Adipocyte (in vitro differentiated cells): ENCODE results near the gene PANX2.
A peak's percentile ranks its signal among the peaks of the same experiment; 100 is the strongest.

Experiments
- DNase-seq: peaks from one replicate; pipeline ENCODE4 v3.0.0-alpha.2; 2015; ENCODE audit warnings: low read depth
- H3K27me3 ChIP-seq: replicated peaks from 2 replicates; pipeline ENCODE4 v1.7.0; 2013; ENCODE audit warnings: mild to moderate bottlenecking, low read length, moderate library complexity; ENCODE audit not compliant: control insufficient read depth, insufficient read depth
- H3K36me3 ChIP-seq: 2 replicates; pipeline ENCODE4 v1.7.0; 2013; ENCODE audit warnings: low read length, mild to moderate bottlenecking, moderate library complexity; ENCODE audit not compliant: control insufficient read depth, insufficient read depth, severe bottlenecking
- H3K4me1 ChIP-seq: 2 replicates; pipeline ENCODE4 v1.7.0; 2013; ENCODE audit warnings: mild to moderate bottlenecking, low read length, moderate library complexity; ENCODE audit not compliant: control insufficient read depth, insufficient read depth
- H3K4me3 ChIP-seq: 2 replicates; pipeline ENCODE4 v1.7.0; 2013; ENCODE audit warnings: mild to moderate bottlenecking, low read length, moderate library complexity
- H3K9ac ChIP-seq: 2 replicates; pipeline ENCODE4 v1.7.0; 2013; ENCODE audit warnings: mild to moderate bottlenecking, low read length, moderate library complexity
- H3K9me3 ChIP-seq: 2 replicates; pipeline ENCODE4 v1.7.0; 2013; ENCODE audit warnings: mild to moderate bottlenecking, low read length, moderate library complexity; ENCODE audit not compliant: control insufficient read depth

Gene PANX2

GRCh38 chr22:50183141-50183971 lies 12.8 kb downstream of the PANX2 start:
- H3K36me3 ChIP-seq, result peaks cover under 1% of the 10 kb centered on the region
- H3K9ac ChIP-seq, result no peak overlapping the region
- no peaks in the 10 kb centered on the region for H3K9me3 ChIP-seq
- H3K4me1 ChIP-seq, result peaks cover 12% of the 10 kb centered on the region
- H3K4me3 ChIP-seq, result no peak overlapping the region
- DNase-seq, result no peak
- H3K27me3 ChIP-seq, result peaks cover 9% of the 10 kb centered on the region

DNA sequence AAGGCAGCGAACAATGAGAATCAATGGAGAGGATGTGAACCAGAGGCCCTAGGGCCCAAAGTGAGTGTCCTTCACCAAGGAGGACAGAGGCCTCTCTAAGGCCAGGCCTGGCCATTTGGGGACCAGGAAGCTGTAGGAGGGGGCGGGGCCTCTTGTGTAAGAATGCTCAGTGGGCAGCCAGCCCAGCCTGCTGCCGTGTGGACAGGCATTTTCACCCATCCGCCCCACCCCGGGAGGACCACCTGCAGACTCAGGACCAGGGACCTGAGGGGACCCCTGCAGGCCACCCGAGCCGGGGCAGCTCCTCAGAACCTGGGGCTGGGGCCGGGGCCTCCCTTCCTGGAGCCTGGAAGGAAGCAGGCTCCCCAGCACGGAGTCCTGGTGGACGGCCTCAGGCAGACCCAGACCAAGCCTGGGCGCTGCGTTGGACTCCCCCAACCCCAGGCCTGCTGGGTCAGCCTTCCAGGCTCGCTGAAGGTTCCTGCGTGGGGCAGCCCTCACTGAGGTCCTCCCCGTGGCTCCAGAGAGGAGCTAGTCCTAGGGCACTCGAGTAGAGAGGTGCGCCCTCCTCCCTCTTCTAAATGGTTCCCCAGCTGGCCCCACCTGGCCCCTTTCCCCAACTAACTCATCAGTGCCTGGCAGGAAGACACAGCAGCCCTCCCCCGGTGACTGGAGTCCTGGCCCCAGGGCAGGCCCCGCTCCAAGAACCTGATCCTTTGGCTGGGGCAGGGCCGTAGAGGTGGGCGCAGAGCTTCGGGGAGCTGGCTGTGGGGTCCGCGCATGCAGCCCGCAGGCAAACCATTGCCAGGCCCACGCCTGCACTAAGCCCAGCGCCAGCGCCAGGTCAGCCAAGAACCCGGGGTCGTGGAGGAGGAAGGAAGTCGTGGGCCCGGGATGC lies 13.7 kb downstream of the PANX2 start:
- H3K27me3 ChIP-seq, result peaks cover 7% of the 10 kb centered on the region
- DNase-seq, result peak; percentile 67
- peaks cover 12% of the 10 kb centered on the region for H3K4me1 ChIP-seq
- peaks cover 5% of the 10 kb centered on the region for H3K36me3 ChIP-seq
- no peak overlapping the region for H3K4me3 ChIP-seq
- H3K9ac ChIP-seq, result no peak overlapping the region
- no peaks in the 10 kb centered on the region for H3K9me3 ChIP-seq

DNA sequence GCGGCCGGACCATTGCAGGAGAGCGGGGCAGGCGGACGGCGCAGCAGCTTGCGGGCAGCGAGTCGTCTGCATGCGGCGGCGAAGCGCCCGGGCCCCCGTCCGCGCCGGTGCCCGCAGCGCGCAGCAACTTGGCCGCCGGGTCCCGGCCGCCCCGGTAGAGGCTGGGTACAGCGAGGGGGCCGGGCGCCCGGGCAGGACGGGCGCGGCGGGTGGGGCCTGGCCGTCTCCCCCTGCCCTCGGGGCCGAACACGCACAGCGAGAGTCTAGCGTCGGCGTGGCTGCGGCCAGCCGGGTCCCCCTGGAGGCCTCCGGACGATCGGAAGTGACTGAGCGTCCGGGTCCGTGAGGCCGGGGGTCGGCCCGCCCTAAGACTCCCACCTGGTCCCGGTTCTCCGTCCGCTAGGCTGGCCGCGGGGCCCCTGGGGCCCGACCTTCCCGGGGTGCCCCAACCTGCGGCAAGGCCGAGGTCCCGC lies 14.4 kb downstream of the PANX2 start:
- Histone ChIP-seq H3K9me3 (no peaks in the 10 kb centered on the region), H3K4me1 (peaks cover 15% of the 10 kb centered on the region), H3K27me3 (peaks cover under 1% of the 10 kb centered on the region), H3K9ac (peak overlapping the region; percentile 87), H3K36me3 (peaks cover 5% of the 10 kb centered on the region), H3K4me3 (peak overlapping the region; percentile 80)
- no peak for DNase-seq

- peaks cover 5% of the 10 kb centered on the region for H3K36me3 ChIP-seq
- H3K9me3 ChIP-seq, result no peaks in the 10 kb centered on the region
- H3K27me3 ChIP-seq, result no peaks in the 10 kb centered on the region
- peaks cover 21% of the 10 kb centered on the region for H3K4me1 ChIP-seq
- peak within 1 kb of the TSS; percentile 88 for H3K9ac ChIP-seq
- H3K4me3 ChIP-seq, result peak within 1 kb of the TSS; percentile 80
- peak; percentile 97 for DNase-seq
Observed at GRCh38 chr22:50185375-50186087, 15.0 kb downstream of the PANX2 start, which contains the start of gene TRABD. Gene TRABD (plus strand): TSS chr22:50185913. CDS start chr22:50193061, 7,148 bp downstream.

GRCh38 chr22:50186181-50186714 lies 15.7 kb downstream of the PANX2 start:
- Histone ChIP-seq H3K9me3 (no peaks in the 10 kb centered on the region), H3K36me3 (peaks cover 5% of the 10 kb centered on the region), H3K9ac (peak overlapping the region; percentile 88), H3K27me3 (no peaks in the 10 kb centered on the region), H3K4me3 (peak overlapping the region; percentile 75), H3K4me1 (peaks cover 27% of the 10 kb centered on the region)
- DNase-seq, result peak; percentile 29

- H3K9me3 ChIP-seq, result no peaks in the 10 kb centered on the region
- H3K4me1 ChIP-seq, result peaks cover 29% of the 10 kb centered on the region
- H3K9ac ChIP-seq, result peak overlapping the region; percentile 88
- peak; percentile 44 for DNase-seq
- no peaks in the 10 kb centered on the region for H3K27me3 ChIP-seq
- peak overlapping the region; percentile 75 for H3K4me3 ChIP-seq
- peaks cover 5% of the 10 kb centered on the region for H3K36me3 ChIP-seq
Observed at GRCh38 chr22:50186761-50187523, 16.4 kb downstream of the PANX2 start.

- Histone ChIP-seq H3K27me3 (no peaks in the 10 kb centered on the region), H3K36me3 (peaks cover 5% of the 10 kb centered on the region), H3K4me3 (no peak overlapping the region), H3K4me1 (peaks cover 29% of the 10 kb centered on the region), H3K9ac (no peak overlapping the region), H3K9me3 (no peaks in the 10 kb centered on the region)
- no peak for DNase-seq
Observed at GRCh38 chr22:50188356-50188755, 17.8 kb downstream of the PANX2 start.

GRCh38 chr22:50189184-50189848 lies 18.8 kb downstream of the PANX2 start:
- DNase-seq, result no peak

GRCh38 chr22:50189849-50190181 lies 19.3 kb downstream of the PANX2 start:
- H3K4me3 ChIP-seq, result peak overlapping the region; percentile 72
- H3K4me1 ChIP-seq, result peaks cover 27% of the 10 kb centered on the region
- DNase-seq, result no peak
- H3K9ac ChIP-seq, result peak overlapping the region; percentile 73
- no peaks in the 10 kb centered on the region for H3K9me3 ChIP-seq
- H3K27me3 ChIP-seq, result no peaks in the 10 kb centered on the region
- peaks cover 19% of the 10 kb centered on the region for H3K36me3 ChIP-seq

More at GRCh38 chr22:50189184-50189848, 18.8 kb downstream of the PANX2 start:
- Histone ChIP-seq H3K27me3 (no peaks in the 10 kb centered on the region), H3K36me3 (peaks cover 14% of the 10 kb centered on the region), H3K9me3 (no peaks in the 10 kb centered on the region), H3K4me1 (peaks cover 27% of the 10 kb centered on the region), H3K4me3 (no peak overlapping the region), H3K9ac (peak overlapping the region; percentile 73)
